Prostate gland (tissue), 2 donors: Measurements from ENCODE around the gene DCST1. TPM values are rescaled to one million over a fixed set of nuclear protein-coding genes. Genes with fewer than 3 reads are reported as not detected.

Experiments used
- DNase-seq: peaks from one replicate; pipeline ENCODE4 v3.0.0-alpha.2; 2019; ENCODE audit warnings: low spot score
- H3K27ac ChIP-seq, 2 donors: fragments of 200-600 bp; sonication (generic); 2 replicates each; pipeline ENCODE4 v1.5.1; 2017 to 2019
- H3K27me3 ChIP-seq: fragments of 200-600 bp; sonication (generic); replicated peaks from 2 replicates; pipeline ENCODE4 v1.5.1; 2019; ENCODE audit not compliant: insufficient read depth
- H3K36me3 ChIP-seq, 2 donors: fragments of 200-600 bp; sonication (generic); 1 replicate in 1 of 2; 2 replicates in 1 of 2; pipeline versions ENCODE4 v1.5.1 to v1.8.1; 2017 to 2019
- H3K4me1 ChIP-seq: fragments of 200-600 bp; sonication (generic); replicated peaks from 2 replicates; pipeline ENCODE4 v1.5.1; 2019
- H3K4me3 ChIP-seq, 2 donors: fragments of 200-600 bp; sonication (generic); 2 replicates each; pipeline ENCODE4 v1.5.1; 2017 to 2019
- H3K9me3 ChIP-seq: fragments of 200-600 bp; sonication (generic); 2 replicates; pipeline ENCODE4 v1.5.1; 2017
- CTCF ChIP-seq, 4 experiments: fragments of 200-600 bp in 2 of 4; fragments of 450-650 bp in 2 of 4; sonication (generic) in 2 of 4; IDR thresholded peaks; 1 replicate in 3 of 4; 2 replicates in 1 of 4; pipeline ENCODE4 v1.5.1; 2016 to 2019; ENCODE audit warnings: antibody characterized with exemption in 4 of 4, mild to moderate bottlenecking in 2 of 4, moderate library complexity in 2 of 4
- POLR2A ChIP-seq: fragments of 450-650 bp; IDR thresholded peaks from one replicate; pipeline ENCODE4 v1.6.1; 2016; ENCODE audit warnings: antibody characterized with exemption, mild to moderate bottlenecking
- POLR2AphosphoS5 ChIP-seq: sonication (generic); formaldehyde crosslinking; IDR thresholded peaks from one replicate; pipeline ENCODE4 v1.6.1; 2017; ENCODE audit warnings: antibody characterized with exemption
- WGBS: methylation state at CpG from one replicate; pipeline ENCODE4 v1.1.5; 2018; 5-methylcytosine and 5-hydroxymethylcytosine counted together
- intact Hi-C: fragments of 100-400 bp; cut with DNase I; formaldehyde crosslinking; loops from one replicate; pipeline ENCODE4 v1.14.2; 2022
- total RNA-seq, 2 donors: library from RNA; depleted of rRNA; stranded (reverse); fragments of >200 nt; gene quantifications; one replicate each; pipeline ENCODE4 v1.1.0, GENCODE V29; 2016

The DCST1 gene
- total RNA-seq, 2 donors from 2014 or later, result 0.51 TPM; not detected in 1

- Histone ChIP-seq H3K4me1 (peaks cover 49% of the 10 kb centered on the region), H3K9me3 (no peaks in the 10 kb centered on the region), H3K4me3 (peak overlapping the region; percentile 32 to 51), H3K27ac (peak overlapping the region; percentile 100), H3K27me3 (no peaks in the 10 kb centered on the region), H3K36me3 (no peaks in the 10 kb centered on the region)
- peak; percentile 45 for TF ChIP-seq POLR2AphosphoS5
- peak; percentile 27 for TF ChIP-seq POLR2A
- TF ChIP-seq CTCF (IDR thresholded peaks at IDR 0.05), result no peak
- WGBS, result 35% methylated on average over 16 of the region's 16 CpGs
- DNase-seq, result peak; percentile 79
- intact Hi-C loops, result no loop called here
These were observed 25.3 kb upstream of the DCST1 start for GRCh38 chr1:155008015-155008941.

- peak overlapping the region; percentile 100 for H3K27ac ChIP-seq
- peaks cover 49% of the 10 kb centered on the region for H3K4me1 ChIP-seq
- TF ChIP-seq CTCF (IDR thresholded peaks at IDR 0.05) (no peak), POLR2AphosphoS5 (no peak), POLR2A (no peak)
- no peaks in the 10 kb centered on the region for H3K9me3 ChIP-seq
- H3K36me3 ChIP-seq, result peaks cover 0 to 1% of the 10 kb centered on the region in 2 donors
- intact Hi-C loops, result no loop called here
- H3K27me3 ChIP-seq, result no peaks in the 10 kb centered on the region
- WGBS, result 70% methylated on average over 12 of the region's 12 CpGs
- peak overlapping the region; percentile 32 to 51 for H3K4me3 ChIP-seq
- DNase-seq, result no peak
These were observed 24.4 kb upstream of the DCST1 start for GRCh38 chr1:155009221-155009711.

- DNase-seq, result no peak
- no peak for TF ChIP-seq POLR2A
- TF ChIP-seq POLR2AphosphoS5, result no peak
- TF ChIP-seq CTCF (IDR thresholded peaks at IDR 0.05), result no peak
- H3K36me3 ChIP-seq, result peaks cover 4 to 6% of the 10 kb centered on the region in 2 donors
- no peaks in the 10 kb centered on the region for H3K9me3 ChIP-seq
- H3K27me3 ChIP-seq, result no peaks in the 10 kb centered on the region
- H3K4me3 ChIP-seq, result peak overlapping the region; percentile 32 to 51
- H3K4me1 ChIP-seq, result peaks cover 49% of the 10 kb centered on the region
- WGBS, result 93% methylated on average over 5 of the region's 5 CpGs
- peak overlapping the region; percentile 100 for H3K27ac ChIP-seq
- intact Hi-C loops, result no loop called here
These were observed 23.9 kb upstream of the DCST1 start for GRCh38 chr1:155009742-155010141.

- DNase-seq, result no peak
- intact Hi-C loops, result no loop called here
- no peaks in the 10 kb centered on the region for H3K27me3 ChIP-seq
- WGBS, result 50% methylated on average over 11 of the region's 11 CpGs
- TF ChIP-seq POLR2AphosphoS5 (no peak), POLR2A (no peak), CTCF (IDR thresholded peaks at IDR 0.05) (no peak)
- peaks cover 49% of the 10 kb centered on the region for H3K4me1 ChIP-seq
- peak overlapping the region; percentile 100 for H3K27ac ChIP-seq
- H3K36me3 ChIP-seq, result peaks cover 7 to 12% of the 10 kb centered on the region in 2 donors
- no peaks in the 10 kb centered on the region for H3K9me3 ChIP-seq
- peak overlapping the region in 1 of 2 donors; percentile 51 for H3K4me3 ChIP-seq
These were observed 23.3 kb upstream of the DCST1 start for GRCh38 chr1:155010211-155010918.
